Measurements from ENCODE around the gene MGAT5B. TPM values are rescaled to one million over a fixed set of nuclear protein-coding genes. Genes with fewer than 3 reads are reported as not detected.

The MGAT5B gene
- total and polyA plus RNA-seq, 2 donors (not counting 1 experiment from before 2014, with no cell fraction given): 0.15 to 37.8 TPM

- POLR2A ChIA-PET: no interaction called here
- 95% methylated on average over 6 of the region's 6 CpGs for WGBS (ENCODE audit: insufficient coverage)
- CTCF ChIA-PET: interaction anchor here (1.3 to 3.4 kb wide), 3 partner anchors 14 to 183 kb away, joined by 3 to 14 read pairs (median 4); no protein-coding TSS in a partner anchor
- H3K9ac ChIP-seq (ENCODE audit: low read length): no peak overlapping the region
- ATAC-seq (ENCODE audit: low read depth) (no peak), DNase-seq (no peak)
- H3K4me1 ChIP-seq (ENCODE audit: control insufficient read depth in 2 of 2, insufficient read depth in 2 of 2, low read length in 2 of 2): no peaks in the 10 kb centered on the region
- H3K79me2 ChIP-seq (ENCODE audit: control insufficient read depth, insufficient read depth, low read length): no peaks in the 10 kb centered on the region
- intact Hi-C loops (cut with micrococcal nuclease): no loop called here
- Mint-ChIP-seq H3K27ac (no peak overlapping the region), H3K4me3 (no peak overlapping the region), H3K9me3 (ENCODE audit: insufficient read depth) (no peaks in the 10 kb centered on the region), H3K27me3 (peaks cover 3% of the 10 kb centered on the region), H3K4me1 (no peaks in the 10 kb centered on the region)
- no peak overlapping the region for H2AFZ ChIP-seq (ENCODE audit: insufficient read depth, low read depth, low read length, poor library complexity, severe bottlenecking)
- no peaks in the 10 kb centered on the region for H4K20me1 ChIP-seq (ENCODE audit: control insufficient read depth, insufficient read depth, low read length, poor library complexity, severe bottlenecking)
- TF ChIP-seq CTCF (IDR thresholded peaks at IDR 0.05) (no peak), EZH2 (IDR thresholded peaks at IDR 0.05; ENCODE audit: borderline replicate concordance, insufficient read depth, low read depth, low read length, poor library complexity, severe bottlenecking) (no peak)
- no peaks in the 10 kb centered on the region for H3K36me3 ChIP-seq (replicated peaks in 1 of 2; ENCODE audit: control extremely low read depth in 1 of 2, control insufficient read depth in 1 of 2, extremely low read depth in 1 of 2, insufficient read depth in 2 of 2, low read length in 1 of 2)
- H3K4me2 ChIP-seq (replicated peaks; ENCODE audit: low read depth, low read length, poor library complexity, severe bottlenecking): no peak overlapping the region
- no peak overlapping the region for H3K27ac ChIP-seq (ENCODE audit: low read length in 2 of 2)
- H3K27me3 ChIP-seq (replicated peaks in 1 of 4; ENCODE audit: control extremely low read depth in 1 of 4, control insufficient read depth in 3 of 4, insufficient read depth in 4 of 4, low read length in 3 of 4): no peaks in the 10 kb centered on the region
- H3K9me3 ChIP-seq (ENCODE audit: control extremely low read depth in 1 of 3, control insufficient read depth in 2 of 3, insufficient read depth in 1 of 3, low read length in 2 of 3): no peaks in the 10 kb centered on the region
- H3K4me3 ChIP-seq (ENCODE audit: control extremely low read depth in 1 of 5, extremely low read depth in 1 of 5, insufficient read depth in 1 of 5, low read depth in 2 of 5, low read length in 4 of 5): no peak overlapping the region
Observed at GRCh38 chr17:76881408-76881807, 13.2 kb downstream of the MGAT5B start.

DNA sequence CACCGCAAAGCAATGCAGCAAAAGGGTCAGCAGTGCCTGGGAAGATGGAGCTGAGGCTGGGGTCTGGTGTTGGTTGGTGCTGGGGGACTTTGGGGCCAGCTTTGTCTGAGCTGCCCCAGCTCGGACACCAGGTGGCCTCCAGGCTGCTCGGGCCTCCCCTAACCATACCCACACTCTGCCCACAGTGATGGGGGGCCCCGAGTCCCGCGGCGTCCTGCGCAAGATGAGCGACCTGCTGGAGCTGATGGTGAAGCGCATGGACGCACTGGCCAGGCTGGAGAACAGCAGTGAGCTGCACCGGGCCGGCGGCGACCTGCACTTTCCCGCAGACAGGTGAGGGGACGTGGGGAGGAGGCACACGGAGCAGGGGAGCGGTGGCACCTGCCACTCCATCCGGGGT, 13.8 kb downstream of the MGAT5B start:
- Mint-ChIP-seq H3K27me3 (peaks cover 3% of the 10 kb centered on the region), H3K4me3 (no peak overlapping the region)

More for the DNA sequence above, 13.8 kb downstream of the MGAT5B start:
- no peak for TF ChIP-seq EZH2 (IDR thresholded peaks at IDR 0.05; ENCODE audit: borderline replicate concordance, insufficient read depth, low read depth, low read length, poor library complexity, severe bottlenecking)
- TF ChIP-seq CTCF (IDR thresholded peaks at IDR 0.05): no peak
- H4K20me1 ChIP-seq (ENCODE audit: control insufficient read depth, insufficient read depth, low read length, poor library complexity, severe bottlenecking): no peaks in the 10 kb centered on the region
- H3K4me3 ChIP-seq (ENCODE audit: control extremely low read depth in 1 of 5, extremely low read depth in 1 of 5, insufficient read depth in 1 of 5, low read depth in 2 of 5, low read length in 4 of 5): no peak overlapping the region
- 92% methylated on average over 13 of the region's 20 CpGs for WGBS (ENCODE audit: insufficient coverage)
- no peaks in the 10 kb centered on the region for H3K9me3 ChIP-seq (ENCODE audit: control extremely low read depth in 1 of 3, control insufficient read depth in 2 of 3, insufficient read depth in 1 of 3, low read length in 2 of 3)
- no peaks in the 10 kb centered on the region for H3K27me3 ChIP-seq (replicated peaks in 1 of 4; ENCODE audit: control extremely low read depth in 1 of 4, control insufficient read depth in 3 of 4, insufficient read depth in 4 of 4, low read length in 3 of 4)
- H3K4me2 ChIP-seq (replicated peaks; ENCODE audit: low read depth, low read length, poor library complexity, severe bottlenecking): no peak overlapping the region
- no peak for DNase-seq
- no peaks in the 10 kb centered on the region for H3K36me3 ChIP-seq (replicated peaks in 1 of 2; ENCODE audit: control extremely low read depth in 1 of 2, control insufficient read depth in 1 of 2, extremely low read depth in 1 of 2, insufficient read depth in 2 of 2, low read length in 1 of 2)
- POLR2A ChIA-PET: no interaction called here
- CTCF ChIA-PET: interaction anchor here (1.1 to 1.6 kb wide), 2 partner anchors 14 to 184 kb away, joined by 3 read pairs; no protein-coding TSS in a partner anchor
- no peak for ATAC-seq (ENCODE audit: low read depth)
- H3K4me1 Mint-ChIP-seq: no peaks in the 10 kb centered on the region
- intact Hi-C loops (cut with micrococcal nuclease): no loop called here
- no peak overlapping the region for H3K27ac ChIP-seq (ENCODE audit: low read length in 2 of 2)
- H3K9ac ChIP-seq (ENCODE audit: low read length): no peak overlapping the region
- H3K27ac Mint-ChIP-seq: no peak overlapping the region
- H2AFZ ChIP-seq (ENCODE audit: insufficient read depth, low read depth, low read length, poor library complexity, severe bottlenecking): no peak overlapping the region
- H3K79me2 ChIP-seq (ENCODE audit: control insufficient read depth, insufficient read depth, low read length): no peaks in the 10 kb centered on the region
- no peaks in the 10 kb centered on the region for H3K9me3 Mint-ChIP-seq (ENCODE audit: insufficient read depth)
- no peaks in the 10 kb centered on the region for H3K4me1 ChIP-seq (ENCODE audit: control insufficient read depth in 2 of 2, insufficient read depth in 2 of 2, low read length in 2 of 2)

Measured in B cell (primary cell).